OCI-LY3 (cell line): ENCODE measurements around the gene DLG1.
"Not testable (repeated sequence)": the region's sequence is repeated elsewhere in the genome, so short reads cannot be mapped to it uniquely, and the experiment has no call there.

ENCODE experiments used
- CTCF ChIP-seq: fragments of 200-600, 300-600 bp; sonication (generic); IDR thresholded peaks from 2 replicates; pipeline ENCODE4 v1.5.1; 2014; ENCODE audit warnings: antibody characterized with exemption, low read length, low read depth
- EZH2phosphoT487 ChIP-seq: fragments of 200-600 bp; shearing (Covaris generic); IDR thresholded peaks from 2 replicates; pipeline ENCODE4 v1.6.1; 2018; ENCODE audit warnings: antibody characterized with exemption, mixed run types, low read depth

- TF ChIP-seq CTCF, EZH2phosphoT487: not testable (repeated sequence)
These were observed 86.7 kb downstream of the DLG1 start for GRCh38 chr3:197211698-197212097.
